ACHN (cell line): ENCODE results near the gene CORIN.
A peak's percentile ranks its signal among the peaks of the same experiment; 100 is the strongest.
"Not testable (repeated sequence)": the region's sequence is repeated elsewhere in the genome, so short reads cannot be mapped to it uniquely, and the experiment has no call there.

Experiments
- DNase-seq: peaks from one replicate; pipeline ENCODE4 v3.0.0-alpha.2; 2015
- in situ Hi-C: cut with HindIII; loops from 2 replicates; pipeline ENCODE4 v1.10.0; 2017; ENCODE audit warnings: low sequenced_read_pairs, low pct_ligation_motif_present, low pct_unique_long_range_greater_than_20kb

CORIN gene

DNA sequence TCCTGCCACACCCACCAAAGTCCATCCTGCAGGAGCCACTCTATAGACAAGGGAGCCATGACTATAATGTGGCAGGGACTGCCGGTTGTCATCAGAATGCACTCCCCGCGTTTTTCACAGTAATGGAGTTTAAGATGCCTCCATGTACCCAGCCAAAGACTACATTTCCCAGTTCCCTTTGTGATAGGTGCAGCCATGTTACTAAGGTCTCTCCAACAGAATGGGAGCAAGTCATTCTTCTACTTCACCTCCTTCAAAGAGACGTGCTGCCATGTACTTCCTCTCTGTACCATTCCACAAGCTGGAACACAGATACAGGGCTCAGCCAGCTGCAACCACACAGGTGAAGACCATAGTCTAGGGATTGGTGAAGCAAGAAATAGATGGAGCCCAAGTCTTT lies 126.7 kb downstream of the CORIN start:
- in situ Hi-C loops = no loop called here

DNA sequence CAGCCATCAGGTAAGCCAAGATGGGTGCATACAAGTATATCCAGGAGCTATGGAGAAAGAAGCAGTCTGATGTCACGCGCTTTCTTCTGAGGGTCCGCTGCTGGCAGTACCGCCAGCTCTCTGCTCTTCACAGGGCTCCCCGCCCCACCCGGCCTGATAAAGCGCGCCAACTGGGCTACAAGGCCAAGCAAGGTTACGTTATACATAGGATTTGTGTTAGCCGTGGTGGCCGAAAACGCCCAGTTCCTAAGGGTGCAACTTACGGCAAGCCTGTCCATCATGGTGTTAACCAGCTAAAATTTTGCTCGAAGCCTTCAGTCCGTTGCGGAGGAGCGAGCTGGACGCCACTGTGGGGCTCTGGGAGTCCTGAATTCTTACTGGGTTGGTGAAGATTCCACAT lies 131.5 kb downstream of the CORIN start:
- in situ Hi-C loops, DNase-seq: not testable (repeated sequence)

More for the DNA sequence above, 126.7 kb downstream of the CORIN start:
- DNase-seq = no peak

DNA sequence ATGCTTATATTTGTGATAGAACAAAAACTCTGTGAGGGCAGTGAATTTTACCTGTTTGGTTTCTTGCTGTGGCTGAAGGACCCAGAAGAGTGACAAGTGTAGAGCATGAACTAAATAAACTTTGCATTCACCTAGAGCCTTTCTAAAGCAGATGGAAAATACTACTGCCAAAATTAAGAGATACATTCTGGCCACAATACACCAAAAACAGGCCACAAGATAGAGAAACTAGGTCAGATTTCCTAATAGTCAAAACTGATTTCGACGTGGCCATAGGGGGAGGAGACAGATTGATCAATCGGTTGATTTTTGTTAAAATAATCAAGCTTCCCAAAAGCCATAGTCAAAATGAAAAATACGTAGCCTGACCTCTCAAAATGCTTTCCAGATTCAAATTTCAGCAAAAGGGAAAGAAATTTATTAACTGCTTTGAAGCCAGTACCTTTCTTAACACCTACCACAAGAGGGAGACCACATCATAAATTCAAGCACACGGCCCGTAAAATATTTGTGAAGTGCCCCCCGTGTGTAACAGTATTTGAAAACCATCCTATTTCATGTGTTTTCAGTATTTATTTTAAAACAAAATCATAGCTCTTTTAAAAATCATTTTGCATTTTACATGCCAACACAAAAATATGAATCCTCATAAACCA lies 132.4 kb downstream of the CORIN start:
- in situ Hi-C loops = no loop called here

DNA sequence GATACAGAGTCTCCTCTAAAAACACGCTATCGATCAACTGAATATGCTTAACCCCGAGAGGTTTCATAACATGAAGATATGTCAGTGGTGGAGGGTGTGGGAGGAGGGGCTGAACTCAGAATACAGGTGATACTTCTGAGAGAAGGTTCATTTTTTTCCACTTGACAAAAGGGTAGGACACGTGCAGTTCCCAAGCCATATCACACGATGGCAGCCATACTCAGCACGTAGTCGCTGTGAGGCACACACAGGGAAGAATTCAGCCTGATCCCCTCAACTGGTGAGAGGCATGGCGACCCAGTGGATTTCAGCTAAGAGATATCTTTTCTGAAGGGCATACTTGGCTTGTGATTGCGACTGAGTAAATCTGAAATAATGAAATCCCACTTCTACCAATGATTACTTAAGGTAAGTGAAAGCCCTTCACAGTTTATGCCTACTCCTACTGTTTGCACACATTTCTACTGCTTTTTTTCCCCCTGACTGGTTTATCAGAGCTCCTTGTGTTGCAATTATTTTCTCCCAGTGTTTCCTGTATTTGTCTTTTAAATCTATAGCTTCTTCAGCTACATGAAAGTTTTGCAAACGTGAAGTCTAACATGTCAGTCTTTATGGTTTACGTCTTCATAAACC lies 133.1 kb downstream of the CORIN start:
- in situ Hi-C loops = no loop called here
- peak; percentile 46 for DNase-seq

More for the DNA sequence above, 132.4 kb downstream of the CORIN start:
- peak; percentile 3 for DNase-seq

DNA sequence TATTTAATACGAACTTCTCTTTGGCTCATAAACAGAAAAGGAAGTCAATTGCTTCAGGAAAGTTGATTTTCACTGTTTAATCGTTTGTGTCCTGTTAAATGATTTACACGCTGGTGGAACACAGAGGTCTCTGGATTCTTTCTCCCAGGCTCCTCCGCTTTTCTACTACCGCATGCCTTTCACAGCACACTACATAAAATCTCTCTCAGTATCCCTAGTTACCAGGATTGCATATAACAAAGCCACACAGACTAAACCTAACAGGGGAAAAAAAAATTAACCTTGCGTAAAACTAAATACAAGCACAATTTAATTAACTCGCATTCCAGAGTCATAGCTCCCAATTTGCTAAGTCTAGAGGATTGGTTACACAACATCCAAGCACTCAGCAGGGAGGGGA lies 133.9 kb downstream of the CORIN start:
- DNase-seq = no peak
- in situ Hi-C loops = no loop called here

DNA sequence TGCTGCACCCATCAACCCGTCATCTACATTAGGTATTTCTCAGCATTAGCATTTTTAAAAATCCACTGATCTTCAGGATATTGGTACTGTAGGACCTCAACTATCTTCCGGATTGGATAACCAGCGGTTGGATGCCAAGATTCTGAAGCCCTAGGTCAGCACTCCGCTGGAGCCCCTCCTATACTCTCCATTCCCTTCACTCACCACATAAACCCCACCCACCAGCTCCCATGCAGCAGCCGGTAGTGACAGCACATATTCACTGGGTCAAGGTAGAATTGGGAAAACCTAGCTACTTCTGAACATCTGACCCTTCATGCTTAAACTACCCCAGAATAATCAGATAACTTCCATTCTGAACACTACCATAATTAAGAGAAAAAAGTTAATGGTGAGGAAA lies 134.9 kb downstream of the CORIN start:
- DNase-seq = no peak
- in situ Hi-C loops = no loop called here

DNA sequence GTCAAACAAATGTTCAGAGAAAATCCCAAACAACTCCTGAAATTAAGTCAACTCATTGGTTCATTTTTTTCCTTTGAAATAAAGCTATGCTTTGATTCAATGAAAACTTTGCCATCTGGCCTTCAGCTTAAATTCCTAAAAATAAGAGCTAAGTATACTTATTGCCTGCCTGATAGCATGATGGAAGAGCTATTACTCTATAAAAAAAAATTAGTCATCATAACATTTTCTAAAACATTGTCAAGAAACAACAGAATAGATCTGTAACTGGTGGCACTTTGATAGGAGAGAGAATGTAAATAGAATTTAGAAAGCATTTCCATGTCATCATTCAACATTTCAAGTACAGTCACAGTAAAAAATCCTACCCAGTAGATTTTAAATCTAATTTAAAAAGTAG lies 136.6 kb downstream of the CORIN start:
- no peak for DNase-seq

DNA sequence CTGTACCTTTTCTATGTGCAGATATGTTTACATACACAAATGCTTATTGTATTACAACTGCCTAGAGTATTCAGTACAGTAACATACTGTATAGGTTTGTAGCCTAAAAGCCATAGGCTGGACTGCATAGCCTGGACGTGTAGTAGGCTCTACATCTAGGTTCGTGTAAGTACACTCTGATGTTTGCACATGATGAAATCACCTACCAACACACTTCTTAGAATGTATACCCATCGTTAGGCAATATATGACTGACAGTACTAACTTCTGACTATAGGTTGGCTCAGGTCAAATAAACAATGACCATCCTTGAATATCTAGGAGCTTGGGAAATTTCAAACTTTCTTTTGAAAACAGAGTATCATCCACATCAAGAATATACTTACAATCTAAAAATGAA lies 139.0 kb downstream of the CORIN start:
- in situ Hi-C loops = no loop called here
- DNase-seq = no peak

More for the DNA sequence above, 136.6 kb downstream of the CORIN start:
- in situ Hi-C loops = no loop called here

DNA sequence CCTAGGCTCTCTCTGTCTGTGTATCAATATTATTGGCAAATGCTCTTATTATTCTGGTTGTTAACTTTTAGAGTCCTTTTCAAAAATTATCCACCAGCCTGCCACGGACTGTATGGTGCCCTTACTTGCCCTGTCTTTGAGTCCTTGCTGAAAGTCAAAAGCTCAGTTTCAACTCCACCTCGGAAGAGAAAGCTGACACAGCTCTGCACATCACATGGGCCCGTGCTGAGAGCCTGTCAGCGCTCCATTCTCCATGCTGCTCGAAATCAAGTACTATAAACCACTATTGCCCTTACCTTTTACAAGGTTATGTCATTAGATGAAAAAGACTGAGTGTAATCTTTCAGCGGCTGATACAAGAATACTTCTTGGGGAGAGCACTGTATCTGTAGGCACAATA lies 141.0 kb downstream of the CORIN start:
- DNase-seq = no peak
- in situ Hi-C loops = no loop called here

DNA sequence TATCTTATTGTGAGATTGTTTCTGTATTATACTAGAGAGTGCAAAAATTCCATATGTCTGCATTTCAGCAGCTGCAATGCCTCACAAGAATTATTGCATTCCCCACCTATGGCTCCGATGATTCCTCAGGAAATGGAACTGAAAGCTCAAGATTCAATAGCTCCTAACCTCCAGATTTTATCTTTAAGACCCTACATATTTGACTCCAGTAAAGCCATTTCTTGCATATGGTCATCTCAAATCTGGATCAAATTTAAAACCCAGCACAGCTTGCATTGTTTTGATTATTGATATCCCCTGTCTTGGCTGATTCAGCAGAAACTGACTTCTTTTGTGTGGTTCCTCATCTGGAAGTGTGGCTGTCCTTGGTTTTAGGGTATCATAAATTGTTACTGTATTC lies 142.6 kb downstream of the CORIN start:
- in situ Hi-C loops = no loop called here
- DNase-seq = no peak

DNA sequence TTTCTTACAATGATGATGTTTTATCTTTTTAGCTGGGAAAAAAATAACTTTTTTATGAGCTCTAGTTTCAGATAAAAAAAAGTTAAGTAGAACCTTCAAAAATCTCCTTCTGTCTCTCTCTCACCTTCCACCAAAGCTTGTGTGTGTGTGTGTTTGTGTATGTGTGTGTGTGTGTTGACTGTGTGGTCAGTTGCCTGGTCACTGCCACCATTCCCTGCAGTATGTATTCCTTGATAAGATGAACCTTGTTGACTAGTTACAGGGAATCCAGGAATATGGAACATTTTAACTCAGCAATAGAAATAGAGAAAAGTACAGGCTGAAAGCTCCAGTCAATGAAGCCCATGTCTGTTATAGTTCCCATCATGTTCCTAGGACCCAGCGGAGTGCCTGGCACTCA lies 143.5 kb downstream of the CORIN start:
- in situ Hi-C loops = no loop called here
- DNase-seq = no peak

DNA sequence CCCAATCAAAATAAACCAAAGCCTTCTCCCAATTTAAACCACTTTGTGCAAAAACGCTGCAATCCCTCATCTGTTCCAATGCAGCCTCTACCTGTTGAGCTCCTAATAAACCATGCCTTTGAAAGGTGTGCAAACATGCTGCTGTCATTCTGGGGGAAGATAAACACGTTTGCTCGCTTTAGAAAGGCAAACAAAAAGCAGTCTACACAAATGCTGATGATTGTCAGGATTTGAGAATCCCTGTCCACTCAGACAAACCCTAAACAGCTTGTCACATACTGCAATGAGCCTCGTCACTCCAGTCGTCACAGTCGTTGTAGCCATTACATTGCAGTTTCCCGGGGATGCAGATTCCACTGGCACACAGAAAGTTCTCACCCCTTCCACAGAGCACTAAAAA lies 145.2 kb downstream of the CORIN start:
- DNase-seq = no peak
- in situ Hi-C loops = no loop called here

DNA sequence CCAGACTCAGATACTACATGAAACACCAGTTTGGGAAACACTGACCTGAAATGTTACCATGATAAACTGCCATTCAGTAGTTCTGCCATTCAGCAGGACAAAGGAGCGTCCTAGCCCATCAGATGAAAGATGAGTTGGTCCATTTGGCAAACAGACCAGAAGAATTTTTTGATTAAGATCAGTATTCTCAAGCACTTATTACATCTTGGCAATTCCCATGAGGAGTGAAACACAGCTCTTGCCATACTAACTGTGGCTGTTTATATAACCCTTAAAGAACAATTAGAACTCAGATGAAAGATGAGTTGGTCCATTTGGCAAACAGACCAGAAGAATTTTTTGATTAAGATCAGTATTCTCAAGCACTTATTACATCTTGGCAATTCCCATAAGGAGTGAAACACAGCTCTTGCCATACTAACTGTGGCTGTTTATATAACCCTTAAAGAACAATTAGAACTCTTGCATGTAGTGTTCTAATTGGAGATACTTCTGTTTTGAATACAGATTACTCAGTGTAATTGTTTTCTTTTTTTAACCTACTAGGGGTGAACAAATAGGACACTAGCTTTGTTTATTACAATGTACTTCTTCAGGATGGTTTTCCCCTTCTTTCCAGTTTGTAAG lies 146.0 kb downstream of the CORIN start:
- in situ Hi-C loops, DNase-seq: not testable (repeated sequence)

DNA sequence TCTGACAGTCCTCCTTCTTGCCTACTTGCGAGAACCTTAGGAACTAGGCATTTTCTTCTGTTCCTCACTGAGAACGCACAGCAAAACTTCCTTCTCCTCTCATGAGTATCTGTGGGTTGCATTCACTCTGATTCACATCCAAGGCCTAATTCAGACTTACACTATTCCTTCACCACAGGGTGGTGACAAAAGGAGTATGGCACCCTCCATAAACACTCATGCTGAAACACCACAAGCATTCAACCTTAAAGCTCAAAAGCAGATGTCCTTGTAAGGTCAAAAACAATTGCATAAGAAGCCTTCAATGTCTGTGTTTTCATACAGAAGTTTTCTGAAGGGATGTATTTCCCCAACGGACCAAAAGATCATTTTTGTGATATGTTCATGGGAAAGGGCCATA lies 147.3 kb downstream of the CORIN start:
- in situ Hi-C loops = no loop called here
- DNase-seq = no peak

DNA sequence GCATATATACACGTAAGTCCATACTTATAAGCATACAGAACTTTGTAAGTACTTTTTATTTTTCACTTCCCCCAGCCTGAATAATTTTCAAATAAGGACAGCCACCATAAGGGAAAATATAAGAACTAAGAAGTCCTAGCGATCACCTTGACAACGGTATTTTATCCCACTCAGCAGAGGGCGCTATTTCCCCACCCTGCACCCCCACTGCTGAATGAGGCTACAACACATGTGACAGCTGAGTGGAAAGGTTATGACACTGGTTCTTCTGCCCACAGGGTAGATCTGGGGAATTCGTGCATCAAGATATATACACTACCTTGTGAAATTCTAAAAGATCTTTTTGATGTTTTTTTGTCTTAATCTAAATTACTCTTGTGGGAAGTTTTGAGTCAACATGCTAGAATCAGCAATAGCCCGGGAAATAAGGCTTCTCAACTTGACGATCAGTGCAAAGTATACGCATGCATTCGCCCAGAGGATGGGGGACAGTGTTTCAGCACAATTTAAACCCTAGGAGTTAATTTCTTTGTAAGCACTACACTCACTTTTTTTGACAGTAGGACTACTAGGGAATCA lies 151.5 kb downstream of the CORIN start:
- DNase-seq = peak; percentile 37
- in situ Hi-C loops = no loop called here

DNA sequence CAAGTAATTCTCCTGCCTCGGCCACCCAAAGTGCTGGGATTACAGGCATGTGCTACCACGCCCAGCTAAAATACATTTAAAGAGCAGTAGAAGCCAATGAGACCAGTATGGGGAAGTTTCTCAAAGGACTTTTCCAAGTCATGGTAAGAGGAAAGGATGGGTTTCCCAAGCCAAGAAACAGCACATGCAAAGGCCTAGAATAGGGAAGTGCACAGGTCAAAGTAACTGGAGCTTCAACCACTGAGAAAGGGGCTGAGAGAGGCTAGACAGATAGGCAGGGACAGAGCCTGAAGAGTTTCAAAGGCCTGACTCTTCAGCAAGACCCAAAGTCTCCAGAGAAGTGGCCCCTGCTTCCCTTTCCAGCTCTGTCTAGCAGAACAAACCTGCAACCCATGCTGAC lies 162.1 kb downstream of the CORIN start:
- in situ Hi-C loops = no loop called here
- DNase-seq = no peak

DNA sequence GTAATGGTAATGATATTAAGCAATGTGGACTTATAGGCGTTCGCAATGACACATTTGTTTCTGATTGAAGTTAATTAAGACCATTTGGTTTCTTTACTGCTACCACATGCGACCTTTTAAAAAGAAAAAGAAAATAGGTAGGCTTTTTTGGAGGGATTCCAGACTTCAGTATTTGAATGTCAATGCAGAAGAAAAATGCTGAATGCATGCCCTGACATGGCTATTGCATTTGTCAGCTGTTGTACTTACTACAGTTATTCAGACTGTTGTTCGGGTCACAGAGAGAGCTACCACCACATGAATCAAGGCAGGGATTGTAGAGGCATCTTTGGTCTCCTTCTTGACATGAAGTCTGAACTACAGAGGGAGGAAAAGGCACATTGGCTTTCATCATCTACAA lies 163.7 kb downstream of the CORIN start:
- in situ Hi-C loops = no loop called here
- no peak for DNase-seq

DNA sequence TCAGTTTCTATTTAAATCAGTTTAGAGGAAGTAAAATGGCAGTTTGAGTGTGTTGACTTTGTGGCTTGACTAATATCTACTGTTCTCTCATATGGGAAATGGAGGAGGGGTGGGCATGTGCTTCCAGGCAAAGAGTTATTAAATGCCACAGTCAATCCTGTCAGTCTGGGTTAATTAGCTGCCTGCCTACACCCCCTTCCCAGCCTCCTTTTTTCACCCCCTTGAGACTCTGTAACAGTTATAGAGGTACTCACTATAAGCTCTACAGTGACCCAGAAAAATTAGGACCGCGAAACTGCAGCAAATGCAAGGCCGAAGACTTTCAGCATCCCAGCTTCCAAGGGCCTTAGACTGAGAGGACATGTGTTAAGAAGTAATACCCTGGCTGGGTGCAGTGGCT lies 165.2 kb downstream of the CORIN start:
- no peak for DNase-seq
- in situ Hi-C loops = no loop called here

DNA sequence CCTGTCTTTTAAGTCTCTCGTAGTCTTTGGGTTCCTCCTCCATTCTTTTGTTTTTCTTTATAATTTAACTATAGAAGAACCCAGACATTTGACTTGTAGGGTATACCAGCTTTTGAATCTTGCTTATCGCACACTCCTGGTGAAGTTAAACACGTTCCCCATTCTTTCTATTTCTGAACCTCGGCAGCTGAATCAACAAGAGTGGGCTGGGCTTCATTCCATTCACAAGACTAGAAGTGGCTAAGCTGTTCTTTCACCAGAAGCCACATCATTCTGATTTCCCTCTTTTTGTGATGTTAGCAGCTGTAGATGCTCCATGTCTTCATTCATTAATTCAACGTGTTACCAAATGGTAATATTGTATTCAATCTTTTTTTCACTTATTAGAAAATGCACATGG lies 167.9 kb downstream of the CORIN start:
- no peak for DNase-seq
- in situ Hi-C loops = no loop called here
